OCI-LY3 (cell line): ENCODE measurements around the gene RAB36.

Source experiments
- EZH2phosphoT487 ChIP-seq: fragments of 200-600 bp; shearing (Covaris generic); IDR thresholded peaks from 2 replicates; pipeline ENCODE4 v1.6.1; 2018; ENCODE audit warnings: antibody characterized with exemption, mixed run types, low read depth
- TF ChIP-seq, protein P1 (sequence below): fragments of 200-600, 300-600 bp; sonication (generic); IDR thresholded peaks from 2 replicates; pipeline ENCODE4 v1.5.1; 2014; ENCODE audit warnings: antibody characterized with exemption, low read length, low read depth

DNA sequence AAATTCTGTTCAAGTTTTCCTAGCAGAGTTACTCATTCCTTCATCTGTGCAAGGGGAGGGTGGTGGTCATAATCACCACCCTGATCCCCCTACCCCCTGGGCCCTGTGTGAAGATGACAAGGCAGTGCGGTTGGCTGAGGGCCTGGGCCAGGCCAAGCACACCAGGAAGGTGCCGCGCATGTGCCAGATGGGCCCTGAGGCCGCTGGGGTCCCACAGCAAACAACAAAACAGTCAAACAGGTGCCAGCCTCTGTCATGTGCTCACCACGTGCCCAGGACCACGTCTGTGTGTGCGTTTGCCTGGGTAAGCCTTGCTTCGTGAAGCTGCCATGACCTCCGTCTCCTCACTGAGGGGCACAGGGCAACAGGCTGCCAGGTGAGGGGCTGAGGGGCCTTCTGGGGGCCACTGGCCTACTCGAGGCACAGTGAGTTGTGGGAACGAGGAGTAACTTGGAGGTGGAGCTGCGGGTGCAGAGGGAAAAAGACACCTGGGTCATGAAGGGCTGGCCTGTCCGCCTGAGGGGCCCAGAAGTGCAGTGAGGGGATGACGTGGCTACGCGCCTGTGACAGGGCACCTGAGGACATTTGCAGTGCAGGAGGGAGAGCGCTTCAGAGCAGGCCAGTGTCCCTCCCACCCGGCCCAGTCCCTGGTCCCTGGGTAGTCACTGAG, 29.3 kb upstream of the RAB36 start:
- TF ChIP-seq, protein P1, sequence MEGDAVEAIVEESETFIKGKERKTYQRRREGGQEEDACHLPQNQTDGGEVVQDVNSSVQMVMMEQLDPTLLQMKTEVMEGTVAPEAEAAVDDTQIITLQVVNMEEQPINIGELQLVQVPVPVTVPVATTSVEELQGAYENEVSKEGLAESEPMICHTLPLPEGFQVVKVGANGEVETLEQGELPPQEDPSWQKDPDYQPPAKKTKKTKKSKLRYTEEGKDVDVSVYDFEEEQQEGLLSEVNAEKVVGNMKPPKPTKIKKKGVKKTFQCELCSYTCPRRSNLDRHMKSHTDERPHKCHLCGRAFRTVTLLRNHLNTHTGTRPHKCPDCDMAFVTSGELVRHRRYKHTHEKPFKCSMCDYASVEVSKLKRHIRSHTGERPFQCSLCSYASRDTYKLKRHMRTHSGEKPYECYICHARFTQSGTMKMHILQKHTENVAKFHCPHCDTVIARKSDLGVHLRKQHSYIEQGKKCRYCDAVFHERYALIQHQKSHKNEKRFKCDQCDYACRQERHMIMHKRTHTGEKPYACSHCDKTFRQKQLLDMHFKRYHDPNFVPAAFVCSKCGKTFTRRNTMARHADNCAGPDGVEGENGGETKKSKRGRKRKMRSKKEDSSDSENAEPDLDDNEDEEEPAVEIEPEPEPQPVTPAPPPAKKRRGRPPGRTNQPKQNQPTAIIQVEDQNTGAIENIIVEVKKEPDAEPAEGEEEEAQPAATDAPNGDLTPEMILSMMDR, result no peak
- TF ChIP-seq EZH2phosphoT487, result no peak
